T-helper 17 cell (primary cell): ENCODE results near the gene FBXO48. TPM values are rescaled to one million over a fixed set of nuclear protein-coding genes. Genes with fewer than 3 reads are reported as not detected.
"Not testable (repeated sequence)": the region's sequence is repeated elsewhere in the genome, so short reads cannot be mapped to it uniquely, and the experiment has no call there.

Experiments
- ATAC-seq: fragments of 150-1000 bp; cut with Tn5 transposase; 2 replicates; pipeline ENCODE4 v1.10.0; 2021; ENCODE audit warnings: mild to moderate bottlenecking, moderate library complexity
- DNase-seq, 3 donors: peaks; one replicate each; pipeline versions ENCODE4 v3.0.0 to v3.0.0-alpha.2; 2020 to 2021
- H3K9me3 ChIP-seq: one replicate; pipeline ENCODE4 v1.7.0; 2013; ENCODE audit warnings: low read length, mild to moderate bottlenecking; ENCODE audit not compliant: control insufficient read depth, poor library complexity, severe bottlenecking
- H3K27ac Mint-ChIP-seq: one replicate; pipeline ENCODE4 v1.8.0; 2022; ENCODE audit warnings: mild to moderate bottlenecking, moderate library complexity, mixed read lengths
- H3K27me3 Mint-ChIP-seq: one replicate; pipeline ENCODE4 v1.8.0; 2022; ENCODE audit warnings: mixed read lengths
- H3K36me3 Mint-ChIP-seq: one replicate; pipeline ENCODE4 v1.8.0; 2022; ENCODE audit warnings: low read depth, mixed read lengths
- H3K4me1 Mint-ChIP-seq: one replicate; pipeline ENCODE4 v1.8.0; 2022; ENCODE audit warnings: mild to moderate bottlenecking, mixed read lengths
- H3K4me3 Mint-ChIP-seq: one replicate; pipeline ENCODE4 v1.8.0; 2022; ENCODE audit warnings: mild to moderate bottlenecking, moderate library complexity, mixed read lengths
- total RNA-seq, 4 donors: library from RNA in 2 of 4; stranded (reverse) in 2 of 4; gene quantifications; one replicate each; pipeline ENCODE4 v1.2.3 and lab custom pipeline; 2022 to 2026

Gene FBXO48
- total RNA-seq, 2 donors from 2014 or later: 1.5 to 1.7 TPM

GRCh38 chr2:68488605-68489004 lies 21.5 kb upstream of the FBXO48 start:
- H3K27me3 Mint-ChIP-seq, DNase-seq, H3K4me1 Mint-ChIP-seq, H3K9me3 ChIP-seq, H3K36me3 Mint-ChIP-seq, H3K27ac Mint-ChIP-seq, ATAC-seq, H3K4me3 Mint-ChIP-seq: not testable (repeated sequence)

- Mint-ChIP-seq H3K4me3 (no peak overlapping the region), H3K4me1 (peaks cover 6% of the 10 kb centered on the region), H3K27me3 (no peaks in the 10 kb centered on the region), H3K36me3 (no peaks in the 10 kb centered on the region), H3K27ac (no peak overlapping the region)
- H3K9me3 ChIP-seq: no peaks in the 10 kb centered on the region
- DNase-seq (no peak), ATAC-seq (peak; percentile 57)
Observed at GRCh38 chr2:68487773-68488355, 20.8 kb upstream of the FBXO48 start.

GRCh38 chr2:68483011-68483410 lies 15.9 kb upstream of the FBXO48 start:
- peaks cover 4% of the 10 kb centered on the region for H3K4me1 Mint-ChIP-seq
- no peak overlapping the region for H3K27ac Mint-ChIP-seq
- H3K36me3 Mint-ChIP-seq: no peaks in the 10 kb centered on the region
- no peaks in the 10 kb centered on the region for H3K27me3 Mint-ChIP-seq
- H3K9me3 ChIP-seq: no peaks in the 10 kb centered on the region
- no peak for DNase-seq
- no peak for ATAC-seq
- no peak overlapping the region for H3K4me3 Mint-ChIP-seq

GRCh38 chr2:68482296-68482820 lies 15.3 kb upstream of the FBXO48 start:
- H3K36me3 Mint-ChIP-seq: no peaks in the 10 kb centered on the region
- H3K27ac Mint-ChIP-seq: no peak overlapping the region
- H3K27me3 Mint-ChIP-seq: no peaks in the 10 kb centered on the region
- no peak overlapping the region for H3K4me3 Mint-ChIP-seq
- H3K4me1 Mint-ChIP-seq: peaks cover 4% of the 10 kb centered on the region
- no peak for DNase-seq
- ATAC-seq: no peak
- no peaks in the 10 kb centered on the region for H3K9me3 ChIP-seq

GRCh38 chr2:68478688-68479087 lies 11.6 kb upstream of the FBXO48 start:
- no peaks in the 10 kb centered on the region for H3K9me3 ChIP-seq
- Mint-ChIP-seq H3K27ac (no peak overlapping the region), H3K4me1 (peaks cover 6% of the 10 kb centered on the region), H3K27me3 (no peaks in the 10 kb centered on the region), H3K4me3 (no peak overlapping the region), H3K36me3 (no peaks in the 10 kb centered on the region)
- no peak for DNase-seq
- no peak for ATAC-seq

GRCh38 chr2:68476454-68476853 lies 9.4 kb upstream of the FBXO48 start:
- ATAC-seq (no peak), DNase-seq (no peak)
- Mint-ChIP-seq H3K27me3 (no peaks in the 10 kb centered on the region), H3K4me1 (peaks cover 12% of the 10 kb centered on the region), H3K36me3 (peaks cover 2% of the 10 kb centered on the region), H3K4me3 (no peak overlapping the region), H3K27ac (no peak overlapping the region)
- no peaks in the 10 kb centered on the region for H3K9me3 ChIP-seq

GRCh38 chr2:68475576-68475975 lies 8.5 kb upstream of the FBXO48 start:
- no peak for DNase-seq
- Mint-ChIP-seq H3K27me3 (no peaks in the 10 kb centered on the region), H3K4me1 (peaks cover 10% of the 10 kb centered on the region), H3K4me3 (no peak overlapping the region), H3K27ac (no peak overlapping the region), H3K36me3 (peaks cover 2% of the 10 kb centered on the region)
- no peaks in the 10 kb centered on the region for H3K9me3 ChIP-seq
- no peak for ATAC-seq

- DNase-seq: no peak
- no peak overlapping the region for H3K27ac Mint-ChIP-seq
- H3K4me3 Mint-ChIP-seq: no peak overlapping the region
- no peak for ATAC-seq
- no peaks in the 10 kb centered on the region for H3K27me3 Mint-ChIP-seq
- H3K36me3 Mint-ChIP-seq: peaks cover 2% of the 10 kb centered on the region
- H3K4me1 Mint-ChIP-seq: peaks cover 10% of the 10 kb centered on the region
- H3K9me3 ChIP-seq: no peaks in the 10 kb centered on the region
Observed at GRCh38 chr2:68475110-68475509, 8.0 kb upstream of the FBXO48 start.

- no peaks in the 10 kb centered on the region for H3K9me3 ChIP-seq
- peaks cover 19% of the 10 kb centered on the region for H3K4me1 Mint-ChIP-seq
- H3K27ac Mint-ChIP-seq: peak overlapping the region; percentile 14
- no peak for DNase-seq
- no peak overlapping the region for H3K4me3 Mint-ChIP-seq
- ATAC-seq: no peak
- H3K36me3 Mint-ChIP-seq: peaks cover 2% of the 10 kb centered on the region
- no peaks in the 10 kb centered on the region for H3K27me3 Mint-ChIP-seq
Observed at GRCh38 chr2:68472796-68473414, 5.8 kb upstream of the FBXO48 start.

GRCh38 chr2:68471385-68471784 lies 4.3 kb upstream of the FBXO48 start:
- DNase-seq (no peak), ATAC-seq (no peak)
- Mint-ChIP-seq H3K36me3 (peaks cover 3% of the 10 kb centered on the region), H3K27me3 (no peaks in the 10 kb centered on the region), H3K4me1 (peaks cover 25% of the 10 kb centered on the region), H3K4me3 (no peak overlapping the region), H3K27ac (peak overlapping the region; percentile 24)
- no peaks in the 10 kb centered on the region for H3K9me3 ChIP-seq

- Mint-ChIP-seq H3K36me3 (peaks cover 4% of the 10 kb centered on the region), H3K27ac (no peak overlapping the region), H3K27me3 (no peaks in the 10 kb centered on the region), H3K4me1 (peaks cover 36% of the 10 kb centered on the region), H3K4me3 (no peak overlapping the region)
- no peaks in the 10 kb centered on the region for H3K9me3 ChIP-seq
- DNase-seq: no peak
- no peak for ATAC-seq
Observed at GRCh38 chr2:68469935-68470334, 2.8 kb upstream of the FBXO48 start.

- DNase-seq (no peak), ATAC-seq (no peak)
- Mint-ChIP-seq H3K4me3 (peak overlapping the region; percentile 96), H3K4me1 (peaks cover 42% of the 10 kb centered on the region), H3K27me3 (no peaks in the 10 kb centered on the region), H3K36me3 (peaks cover 4% of the 10 kb centered on the region), H3K27ac (peak overlapping the region; percentile 19)
- no peaks in the 10 kb centered on the region for H3K9me3 ChIP-seq
Observed at GRCh38 chr2:68468801-68469200, 1.7 kb upstream of the FBXO48 start.

GRCh38 chr2:68466778-68467076 lies 367 bp downstream of the FBXO48 start:
- Mint-ChIP-seq H3K27ac (peak overlapping the region; percentile 98), H3K4me1 (peaks cover 39% of the 10 kb centered on the region), H3K36me3 (peaks cover 2% of the 10 kb centered on the region), H3K4me3 (peak overlapping the region; percentile 96), H3K27me3 (no peaks in the 10 kb centered on the region)
- H3K9me3 ChIP-seq: no peaks in the 10 kb centered on the region
- no peak for DNase-seq
- peak; percentile 16 for ATAC-seq

GRCh38 chr2:68466361-68466777 lies 725 bp downstream of the FBXO48 start:
- no peaks in the 10 kb centered on the region for H3K9me3 ChIP-seq
- peak overlapping the region; percentile 96 for H3K4me3 Mint-ChIP-seq
- peak; percentile 14 for ATAC-seq
- peak; percentile 30 to 51 (median 31) for DNase-seq
- H3K27ac Mint-ChIP-seq: peak overlapping the region; percentile 98
- H3K4me1 Mint-ChIP-seq: peaks cover 39% of the 10 kb centered on the region
- H3K27me3 Mint-ChIP-seq: no peaks in the 10 kb centered on the region
- H3K36me3 Mint-ChIP-seq: peaks cover 2% of the 10 kb centered on the region
